LNCaP clone FGC (cell line): Measurements from ENCODE around the gene F11.
"Not testable (repeated sequence)": the region's sequence is repeated elsewhere in the genome, so short reads cannot be mapped to it uniquely, and the experiment has no call there.

Experiments
- DNase-seq: peaks from one replicate; pipeline ENCODE4 v3.0.0-alpha.2; 2011; ENCODE audit warnings: low read depth
- H3K4me3 ChIP-seq: 2 replicates; pipeline ENCODE4 v1.5.1; 2011; ENCODE audit warnings: mild to moderate bottlenecking, low read depth, low read length, control low read depth
- CTCF ChIP-seq: IDR thresholded peaks from 2 replicates; pipeline ENCODE4 v1.5.1; 2012; ENCODE audit warnings: mild to moderate bottlenecking; ENCODE audit not compliant: control insufficient read depth, insufficient read depth; ENCODE audit errors: extremely low read depth

The F11 gene

GRCh38 chr4:186240848-186241491 is 25.0 kb upstream of the F11 start:
- H3K4me3 ChIP-seq: no peak overlapping the region
- no peak for TF ChIP-seq CTCF
- no peak for DNase-seq

- TF ChIP-seq CTCF: no peak
- no peak overlapping the region for H3K4me3 ChIP-seq
These were observed 24.4 kb upstream of the F11 start for GRCh38 chr4:186241616-186242015.

GRCh38 chr4:186242031-186242430 is 24.0 kb upstream of the F11 start:
- not testable (repeated sequence) for H3K4me3 ChIP-seq

More at GRCh38 chr4:186241616-186242015, 24.4 kb upstream of the F11 start:
- no peak for DNase-seq

GRCh38 chr4:186243331-186243730 is 22.7 kb upstream of the F11 start:
- no peak overlapping the region for H3K4me3 ChIP-seq
- TF ChIP-seq CTCF: no peak
- DNase-seq: no peak

More at GRCh38 chr4:186242031-186242430, 24.0 kb upstream of the F11 start:
- DNase-seq: not testable (repeated sequence)

- H3K4me3 ChIP-seq: no peak overlapping the region
- no peak for TF ChIP-seq CTCF
- DNase-seq: no peak
These were observed 21.2 kb upstream of the F11 start for GRCh38 chr4:186244835-186245234.

GRCh38 chr4:186247062-186247752 is 18.8 kb upstream of the F11 start:
- not testable (repeated sequence) for DNase-seq, H3K4me3 ChIP-seq

- DNase-seq: no peak
- H3K4me3 ChIP-seq: no peak overlapping the region
These were observed 17.3 kb upstream of the F11 start for GRCh38 chr4:186248643-186249042.

More at GRCh38 chr4:186248643-186249042, 17.3 kb upstream of the F11 start:
- no peak for TF ChIP-seq CTCF
